GM18907 (cell line): ENCODE results near the gene SPECC1.

Experiments
- ATAC-seq: cut with Tn5 transposase; IDR thresholded peaks from one replicate; pipeline ENCODE4 v1.9.1; 2021; ENCODE audit warnings: mild to moderate bottlenecking, moderate library complexity; ENCODE audit not compliant: unreplicated experiment

SPECC1 gene

GRCh38 chr17:20121359-20122253, 112.4 kb downstream of the SPECC1 start:
- no peak for ATAC-seq

- ATAC-seq, result no peak
Measured at GRCh38 chr17:20122254-20122879, 113.2 kb downstream of the SPECC1 start.

GRCh38 chr17:20123209-20123608, 114.0 kb downstream of the SPECC1 start:
- no peak for ATAC-seq

GRCh38 chr17:20125724-20126123, 116.6 kb downstream of the SPECC1 start:
- no peak for ATAC-seq

GRCh38 chr17:20127360-20128035, 118.3 kb downstream of the SPECC1 start:
- ATAC-seq, result no peak

- no peak for ATAC-seq
Measured at GRCh38 chr17:20128036-20128667, 119.0 kb downstream of the SPECC1 start.

- no peak for ATAC-seq
Measured at GRCh38 chr17:20133517-20133916, 124.4 kb downstream of the SPECC1 start.

GRCh38 chr17:20141198-20141972, 132.2 kb downstream of the SPECC1 start:
- no peak for ATAC-seq

GRCh38 chr17:20142268-20142667, 133.1 kb downstream of the SPECC1 start:
- ATAC-seq, result no peak

- no peak for ATAC-seq
Measured at GRCh38 chr17:20143740-20144139, 134.6 kb downstream of the SPECC1 start.

- ATAC-seq, result no peak
Measured at GRCh38 chr17:20145567-20145966, 136.4 kb downstream of the SPECC1 start.

- ATAC-seq, result no peak
Measured at GRCh38 chr17:20149251-20149650, 140.1 kb downstream of the SPECC1 start.

- no peak for ATAC-seq
Measured at GRCh38 chr17:20151174-20151573, 142.0 kb downstream of the SPECC1 start.

- ATAC-seq, result no peak
Measured at GRCh38 chr17:20153231-20153630, 144.1 kb downstream of the SPECC1 start.

GRCh38 chr17:20154286-20155000, 145.3 kb downstream of the SPECC1 start:
- no peak for ATAC-seq

- ATAC-seq, result peak; percentile 95
Measured at GRCh38 chr17:20155258-20156195, 146.4 kb downstream of the SPECC1 start.

- ATAC-seq, result peak; percentile 35
Measured at GRCh38 chr17:20156196-20157000, 147.2 kb downstream of the SPECC1 start.

- no peak for ATAC-seq
Measured at GRCh38 chr17:20157001-20157310, 147.8 kb downstream of the SPECC1 start.
